Retinal pigment epithelial cell (primary cell): Measurements from ENCODE around the gene C19orf33.

Experiments used
- DNase-seq: peaks from one replicate; pipeline ENCODE4 v3.0.0-alpha.2; 2010; ENCODE audit warnings: low read depth
- H3K4me3 ChIP-seq: 2 replicates; pipeline ENCODE4 v1.5.1; 2011; ENCODE audit warnings: mild to moderate bottlenecking, low read length, control low read depth, moderate library complexity
- TF ChIP-seq, protein P1 (sequence below): conservative IDR thresholded peaks from 2 replicates; pipeline ENCODE4 v1.5.1; 2011; ENCODE audit warnings: low read depth, low read length, control low read depth, inconsistent platforms

The C19orf33 gene

DNA sequence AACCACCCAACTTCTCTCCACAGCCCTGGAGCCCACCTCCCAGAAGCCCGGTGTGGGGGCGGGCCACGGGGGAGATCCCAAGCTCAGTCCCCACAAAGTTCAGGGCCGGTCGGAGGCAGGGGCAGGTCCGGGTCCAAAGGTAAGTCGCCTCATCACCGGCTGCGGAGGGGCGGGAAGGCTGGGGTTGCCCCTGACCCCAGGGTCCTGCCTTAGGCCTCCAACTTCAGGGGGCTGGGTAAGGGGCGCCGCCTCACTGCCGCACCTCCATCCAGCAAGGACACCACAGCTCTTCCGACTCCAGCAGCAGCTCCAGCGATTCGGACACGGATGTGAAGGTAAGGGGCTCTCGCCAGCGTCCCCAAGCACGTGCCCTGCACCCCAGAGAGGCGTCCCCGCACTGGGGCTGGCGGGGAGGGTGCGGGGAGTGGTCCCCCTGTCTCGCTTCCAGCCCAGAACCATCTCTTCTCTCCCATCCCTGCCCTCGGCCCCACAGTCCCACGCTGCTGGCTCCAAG, 358 bp downstream of the C19orf33 start:
- peak overlapping the region; percentile 19 for H3K4me3 ChIP-seq
- TF ChIP-seq, protein P1, sequence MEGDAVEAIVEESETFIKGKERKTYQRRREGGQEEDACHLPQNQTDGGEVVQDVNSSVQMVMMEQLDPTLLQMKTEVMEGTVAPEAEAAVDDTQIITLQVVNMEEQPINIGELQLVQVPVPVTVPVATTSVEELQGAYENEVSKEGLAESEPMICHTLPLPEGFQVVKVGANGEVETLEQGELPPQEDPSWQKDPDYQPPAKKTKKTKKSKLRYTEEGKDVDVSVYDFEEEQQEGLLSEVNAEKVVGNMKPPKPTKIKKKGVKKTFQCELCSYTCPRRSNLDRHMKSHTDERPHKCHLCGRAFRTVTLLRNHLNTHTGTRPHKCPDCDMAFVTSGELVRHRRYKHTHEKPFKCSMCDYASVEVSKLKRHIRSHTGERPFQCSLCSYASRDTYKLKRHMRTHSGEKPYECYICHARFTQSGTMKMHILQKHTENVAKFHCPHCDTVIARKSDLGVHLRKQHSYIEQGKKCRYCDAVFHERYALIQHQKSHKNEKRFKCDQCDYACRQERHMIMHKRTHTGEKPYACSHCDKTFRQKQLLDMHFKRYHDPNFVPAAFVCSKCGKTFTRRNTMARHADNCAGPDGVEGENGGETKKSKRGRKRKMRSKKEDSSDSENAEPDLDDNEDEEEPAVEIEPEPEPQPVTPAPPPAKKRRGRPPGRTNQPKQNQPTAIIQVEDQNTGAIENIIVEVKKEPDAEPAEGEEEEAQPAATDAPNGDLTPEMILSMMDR = no peak
- no peak for DNase-seq

DNA sequence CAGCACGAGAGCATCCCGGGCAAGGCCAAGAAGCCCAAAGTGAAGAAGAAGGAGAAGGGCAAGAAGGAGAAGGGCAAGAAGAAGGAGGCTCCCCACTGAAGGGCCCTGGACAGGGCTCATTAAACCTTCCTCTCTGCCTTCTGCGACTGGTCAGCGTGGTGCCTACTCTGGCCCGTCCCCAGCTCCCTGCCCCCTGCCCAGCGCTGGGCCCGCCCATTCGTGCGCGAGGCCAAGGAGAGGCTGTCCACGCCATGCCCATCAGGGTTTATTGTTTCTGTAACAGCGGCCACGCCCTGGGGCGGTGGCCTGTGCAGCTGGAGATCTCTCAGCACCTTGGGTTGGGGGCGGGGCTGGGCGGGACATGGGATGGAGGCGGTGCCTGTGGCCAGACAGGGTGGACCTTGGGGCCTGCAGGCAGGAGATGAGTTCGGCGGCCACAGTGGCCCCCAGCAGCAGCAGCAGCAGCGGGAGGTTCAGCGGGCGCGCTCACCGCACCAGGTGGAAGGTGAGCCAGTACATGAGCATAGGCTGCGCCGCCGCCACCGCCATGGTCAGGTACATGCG, 897 bp downstream of the C19orf33 start:
- H3K4me3 ChIP-seq = no peak overlapping the region
- TF ChIP-seq, protein P1 = no peak
- peak; percentile 33 for DNase-seq

DNA sequence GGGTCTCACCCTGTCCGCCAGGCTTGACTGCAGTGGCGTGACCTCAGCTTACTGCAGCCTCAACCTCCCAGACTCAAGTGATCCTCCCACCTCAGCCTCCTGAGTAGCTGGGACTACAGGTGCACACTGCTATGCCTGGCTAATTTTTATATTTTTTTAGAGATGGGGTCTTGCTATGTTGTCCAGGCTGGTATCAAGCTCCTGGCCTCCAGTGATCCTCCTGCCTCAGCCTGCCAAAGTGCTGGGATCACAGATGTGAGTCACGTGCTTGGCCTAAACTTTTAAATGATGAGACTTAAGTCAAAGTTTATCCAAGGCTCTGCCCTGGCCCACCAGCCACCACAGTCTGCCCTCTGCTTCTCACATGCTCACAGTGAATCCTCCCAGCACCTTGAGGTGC, 2.2 kb downstream of the C19orf33 start:
- TF ChIP-seq, protein P1 = no peak
- DNase-seq = no peak
- no peak overlapping the region for H3K4me3 ChIP-seq

DNA sequence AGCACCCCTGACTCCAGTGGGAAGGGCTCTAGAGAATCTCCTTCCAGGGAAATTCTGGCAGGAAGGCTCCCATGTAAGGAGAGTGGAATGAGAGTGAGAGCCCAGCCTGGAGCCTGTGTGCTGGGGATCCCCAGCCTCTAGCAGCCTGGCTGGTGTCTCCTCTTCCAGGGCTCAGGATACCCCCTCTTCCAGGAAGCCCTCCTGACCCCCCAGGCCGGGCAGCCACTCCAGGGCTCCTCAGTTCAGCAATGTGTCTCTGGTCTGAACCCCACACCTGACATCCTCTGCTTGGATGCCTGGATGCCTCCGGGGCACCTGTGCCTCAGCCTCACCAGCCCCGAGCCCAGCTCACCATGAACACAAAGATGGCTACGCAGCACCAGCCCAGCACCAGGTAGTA, 3.0 kb downstream of the C19orf33 start:
- TF ChIP-seq, protein P1 = no peak
- no peak for DNase-seq
- H3K4me3 ChIP-seq = no peak overlapping the region

DNA sequence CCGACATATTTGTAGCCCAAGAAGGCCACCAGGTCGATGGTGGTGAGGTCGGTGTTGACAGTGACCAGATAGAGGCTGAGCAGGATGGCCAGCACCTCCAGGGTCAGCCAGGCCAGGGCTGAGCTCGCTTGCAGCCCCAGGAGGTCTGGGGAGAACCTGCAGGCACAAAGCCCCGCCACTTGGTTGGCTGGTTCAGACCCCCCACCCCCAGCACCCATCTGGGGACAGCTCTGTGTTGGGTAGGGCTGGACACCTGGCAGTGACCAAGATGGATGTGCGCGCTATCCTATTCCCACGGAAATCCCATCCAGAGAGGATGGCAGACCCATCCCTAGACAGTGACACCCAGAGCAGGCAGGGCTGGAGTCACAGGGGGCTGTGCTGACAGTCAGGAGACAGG, 3.5 kb downstream of the C19orf33 start:
- TF ChIP-seq, protein P1 = no peak
- DNase-seq = no peak

DNA sequence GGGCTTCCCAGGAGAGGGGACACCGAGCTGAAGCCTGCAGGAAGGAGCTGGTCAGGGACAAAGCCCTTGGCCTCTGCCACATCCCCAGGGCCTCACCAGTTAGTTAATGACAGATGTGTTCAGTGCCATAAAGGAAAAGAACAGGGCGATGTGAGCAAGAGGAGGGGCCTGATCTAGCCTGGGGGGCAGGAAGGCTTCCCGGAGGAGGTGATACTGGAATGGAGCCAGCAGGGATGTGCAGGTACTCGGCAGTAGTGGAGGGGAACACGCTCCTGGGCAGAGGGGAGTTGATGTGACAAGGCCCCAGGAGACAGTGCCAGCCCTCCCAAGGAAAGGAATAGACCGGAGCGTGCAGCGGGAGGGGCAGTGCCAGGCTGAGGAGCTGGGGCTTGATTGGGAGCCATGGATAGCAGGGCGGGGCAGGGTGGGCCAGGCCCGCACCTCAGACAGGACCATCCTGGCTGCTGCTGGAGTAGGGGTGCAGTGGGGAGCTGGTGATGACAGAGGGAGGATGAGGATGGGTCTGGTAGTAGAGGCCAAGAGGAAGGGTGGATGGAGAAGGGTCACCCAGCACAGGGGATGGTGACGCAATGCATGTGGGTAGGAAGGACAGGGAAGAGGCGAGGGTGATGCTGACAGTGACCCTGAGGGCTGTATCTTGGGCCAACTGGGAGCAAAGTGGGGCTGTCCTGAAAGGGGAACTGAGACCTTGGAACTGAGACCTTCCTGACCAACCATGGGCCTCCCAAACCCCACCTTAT, 4.1 kb downstream of the C19orf33 start:
- TF ChIP-seq, protein P1 = no peak
- DNase-seq = no peak
- no peak overlapping the region for H3K4me3 ChIP-seq

More for the DNA sequence above, 3.5 kb downstream of the C19orf33 start:
- no peak overlapping the region for H3K4me3 ChIP-seq
